ENCODE measurements around the gene CDH4. TPM values are rescaled to one million over a fixed set of nuclear protein-coding genes. Genes with fewer than 3 reads are reported as not detected.
"Not testable (repeated sequence)": the region's sequence is repeated elsewhere in the genome, so short reads cannot be mapped to it uniquely, and the experiment has no call there.

CDH4 gene
- polyA plus RNA-seq, 3 donors: 6.9 to 8.7 (median 7.9) TPM

DNA sequence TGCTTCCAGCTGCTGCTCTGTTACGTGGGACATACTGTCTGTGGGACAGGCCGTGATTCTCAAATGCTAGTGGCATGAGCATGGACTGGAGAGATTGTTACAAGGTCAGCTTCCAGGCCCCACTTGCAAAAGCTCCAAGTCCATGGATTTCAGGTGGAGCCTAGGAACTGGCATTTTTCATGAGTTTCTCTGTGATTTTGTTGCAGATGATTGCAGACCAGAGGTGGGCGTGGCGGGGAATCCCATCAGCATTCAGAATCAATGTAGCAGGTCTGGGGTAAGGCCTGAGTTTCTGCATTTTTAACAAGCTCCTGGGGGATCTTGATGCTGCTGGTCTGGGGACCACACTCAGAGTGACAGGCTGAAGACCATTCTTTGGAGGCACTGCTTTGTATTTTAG is 2.4 kb upstream of the CDH4 start:
- no peak for DNase-seq (ENCODE audit: extremely low read depth in 1 of 11, low read depth in 9 of 11, low spot score in 4 of 11)

- DNase-seq (ENCODE audit: extremely low read depth in 1 of 11, low read depth in 9 of 11, low spot score in 4 of 11): no peak
These were observed 671 bp downstream of the CDH4 start for GRCh38 chr20:61252601-61253263.

- no peak for DNase-seq (ENCODE audit: extremely low read depth in 1 of 11, low read depth in 9 of 11, low spot score in 4 of 11)
These were observed 1.2 kb downstream of the CDH4 start for GRCh38 chr20:61253264-61253639.

- DNase-seq (ENCODE audit: extremely low read depth in 1 of 11, low read depth in 9 of 11, low spot score in 4 of 11): no peak
These were observed 1.8 kb downstream of the CDH4 start for GRCh38 chr20:61253640-61254511.

- no peak for DNase-seq (ENCODE audit: extremely low read depth in 1 of 11, low read depth in 9 of 11, low spot score in 4 of 11)
These were observed 3.0 kb downstream of the CDH4 start for GRCh38 chr20:61254881-61255626.

GRCh38 chr20:61256365-61256764 is 4.3 kb downstream of the CDH4 start:
- DNase-seq (ENCODE audit: extremely low read depth in 1 of 11, low read depth in 9 of 11, low spot score in 4 of 11): no peak

DNA sequence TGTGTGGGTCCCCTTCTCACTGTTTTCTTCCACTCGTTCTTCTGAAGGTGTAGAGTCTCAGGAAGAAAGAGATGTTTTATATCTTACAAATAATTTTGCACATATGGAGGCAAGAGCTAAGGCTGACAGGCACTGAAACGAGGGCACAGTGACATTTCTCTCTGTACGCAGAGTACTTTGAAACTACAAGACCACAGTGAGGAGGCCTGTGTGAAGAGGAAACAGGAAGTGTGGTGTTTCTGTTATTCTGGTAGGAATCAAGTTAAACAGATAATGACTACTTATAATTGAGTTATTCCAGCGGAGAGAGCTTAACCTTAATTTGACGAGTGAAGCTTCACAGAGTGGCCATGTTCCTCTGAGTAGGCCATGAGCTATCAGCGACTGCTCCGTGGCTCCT is 4.8 kb downstream of the CDH4 start:
- no peak for DNase-seq (ENCODE audit: extremely low read depth in 1 of 11, low read depth in 9 of 11, low spot score in 4 of 11)

DNA sequence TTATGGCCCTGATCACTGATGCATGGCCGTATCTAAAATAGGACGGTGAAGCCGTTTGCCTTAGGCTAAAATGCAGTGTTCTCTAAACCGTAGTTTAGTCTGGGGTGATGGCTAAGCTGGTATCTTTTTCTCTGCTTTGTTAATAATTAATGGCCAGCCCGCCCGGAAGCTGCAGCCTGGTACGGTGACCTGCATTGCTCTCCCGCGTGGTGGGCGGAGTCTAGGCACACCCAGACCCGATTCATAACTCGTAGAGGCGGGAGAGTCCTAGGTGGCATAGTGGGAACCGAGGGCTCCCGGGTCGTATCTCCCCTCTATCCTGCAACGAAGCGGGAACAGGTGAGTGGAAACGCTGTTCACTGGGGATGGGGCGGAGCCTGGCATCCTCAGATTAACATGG is 5.5 kb downstream of the CDH4 start:
- DNase-seq (ENCODE audit: extremely low read depth in 1 of 11, low read depth in 9 of 11, low spot score in 4 of 11): peak in 1 of 11 donors; percentile 8

- no peak for DNase-seq (ENCODE audit: extremely low read depth in 1 of 11, low read depth in 9 of 11, low spot score in 4 of 11)
These were observed 7.7 kb downstream of the CDH4 start for GRCh38 chr20:61259741-61260140.

GRCh38 chr20:61260905-61261304 is 8.8 kb downstream of the CDH4 start:
- DNase-seq (ENCODE audit: extremely low read depth in 1 of 11, low read depth in 9 of 11, low spot score in 4 of 11): no peak

DNA sequence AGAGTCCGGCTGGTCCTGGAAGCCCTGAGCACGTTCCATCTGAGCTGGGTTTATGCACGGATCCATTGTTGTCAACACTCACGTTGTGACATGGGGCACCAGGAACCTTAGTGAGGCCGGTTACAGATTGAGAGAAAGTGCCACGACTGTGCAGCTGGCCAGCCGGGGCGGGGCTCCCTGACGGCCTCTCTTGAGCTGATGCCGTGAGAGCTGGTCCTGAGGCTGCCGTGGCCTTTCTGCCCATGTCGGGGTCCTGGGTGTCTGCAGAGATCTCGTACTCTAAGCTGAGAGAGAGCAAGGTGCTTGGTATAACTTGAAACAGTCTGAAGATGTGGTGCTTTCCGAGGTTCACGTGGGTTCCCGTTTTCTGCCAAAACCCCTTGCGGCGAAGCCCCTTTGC is 10.0 kb downstream of the CDH4 start:
- DNase-seq (ENCODE audit: extremely low read depth in 1 of 11, low read depth in 9 of 11, low spot score in 4 of 11): no peak

GRCh38 chr20:61262514-61262913 is 10.5 kb downstream of the CDH4 start:
- DNase-seq (ENCODE audit: extremely low read depth in 1 of 11, low read depth in 9 of 11, low spot score in 4 of 11): no peak

GRCh38 chr20:61263084-61263695 is 11.1 kb downstream of the CDH4 start:
- DNase-seq (ENCODE audit: extremely low read depth in 1 of 11, low read depth in 9 of 11, low spot score in 4 of 11): no peak

GRCh38 chr20:61263938-61264337 is 11.9 kb downstream of the CDH4 start:
- no peak for DNase-seq (ENCODE audit: extremely low read depth in 1 of 11, low read depth in 9 of 11, low spot score in 4 of 11)

- no peak for DNase-seq (ENCODE audit: extremely low read depth in 1 of 11, low read depth in 9 of 11, low spot score in 4 of 11)
These were observed 15.2 kb downstream of the CDH4 start for GRCh38 chr20:61267241-61267640.

GRCh38 chr20:61268024-61268423 is 16.0 kb downstream of the CDH4 start:
- DNase-seq (ENCODE audit: extremely low read depth in 1 of 11, low read depth in 9 of 11, low spot score in 4 of 11): no peak

DNA sequence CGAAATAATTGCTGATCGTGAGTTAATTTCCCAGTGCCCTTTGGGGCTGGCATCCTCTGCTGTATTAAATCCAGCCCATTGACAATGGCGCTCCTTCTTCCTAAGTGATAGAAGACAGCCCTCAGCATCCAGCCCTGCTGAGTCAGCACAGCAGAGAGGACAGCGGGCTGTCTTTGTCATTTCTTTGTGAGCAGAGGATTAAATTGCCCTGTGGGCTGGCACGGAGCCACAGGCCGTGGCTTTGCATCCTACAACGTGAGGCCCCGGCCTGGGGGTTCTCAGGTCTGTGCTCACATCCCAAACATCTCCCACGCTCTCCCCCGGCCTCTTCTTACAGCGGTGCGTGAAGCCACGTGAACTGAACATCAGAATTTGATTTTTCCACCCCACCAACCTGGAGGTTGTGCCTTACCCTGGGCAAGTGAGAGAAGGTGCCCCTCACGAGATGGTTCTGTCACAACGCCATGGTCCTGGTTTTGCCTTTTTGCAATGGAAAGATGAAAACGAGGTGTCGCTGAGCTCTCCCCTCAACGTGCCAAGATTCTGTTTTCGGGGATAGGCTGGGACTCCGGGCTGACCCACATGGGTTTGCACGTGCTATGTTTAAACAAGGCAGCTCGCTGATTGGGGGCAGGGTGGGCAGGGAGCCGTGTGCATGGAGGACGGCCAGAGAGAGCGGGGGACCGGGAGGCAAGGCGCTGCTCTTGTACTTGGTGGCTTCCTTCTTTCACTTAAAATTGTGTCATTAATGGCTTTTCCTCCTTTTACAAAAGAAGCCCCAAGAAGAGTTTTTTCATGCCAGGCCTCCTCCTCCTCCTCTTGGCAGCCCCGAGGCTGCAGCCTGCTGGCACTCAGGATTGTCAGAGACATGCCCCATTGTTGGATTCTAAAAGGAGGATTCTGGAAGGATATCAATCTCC is 19.5 kb downstream of the CDH4 start:
- no peak for DNase-seq (ENCODE audit: extremely low read depth in 1 of 11, low read depth in 9 of 11, low spot score in 4 of 11)

GRCh38 chr20:61273024-61273423 is 21.0 kb downstream of the CDH4 start:
- DNase-seq (ENCODE audit: extremely low read depth in 1 of 11, low read depth in 9 of 11, low spot score in 4 of 11): not testable (repeated sequence)

- DNase-seq (ENCODE audit: extremely low read depth in 1 of 11, low read depth in 9 of 11, low spot score in 4 of 11): not testable (repeated sequence)
These were observed 21.6 kb downstream of the CDH4 start for GRCh38 chr20:61273666-61274065.

Measured in renal cortex interstitium (tissue), 11 donors.